HEK293 (cell line): Measurements from ENCODE around the gene PEX11G.

ENCODE experiments used
- CTCF ChIA-PET: fragments of 350-600 bp; formaldehyde crosslinking; extraction: SDS; loops from one replicate; lab custom pipeline; 2021; ENCODE audit warnings: antibody characterized with exemption; lab: Yijun Ruan, JAX
- POLR2A ChIA-PET: fragments of 300-600 bp; formaldehyde crosslinking; extraction: SDS; loops from one replicate; lab custom pipeline; 2020; ENCODE audit warnings: antibody characterized with exemption, inconsistent platforms; lab: Yijun Ruan, JAX
- H3K27ac ChIP-seq: fragments of 200-500 bp; sonication (Bioruptor generic); 2 replicates; pipeline ENCODE4 v1.5.1; 2014; ENCODE audit warnings: low read depth, low read length, control low read depth, inconsistent platforms; ENCODE audit errors: extremely low read depth
- H3K36me3 ChIP-seq, 2 experiments: fragments of 200-500 bp in 1 of 2; sonication (Bioruptor generic) in 1 of 2; 1 replicate in 1 of 2; 2 replicates in 1 of 2; pipeline ENCODE4 v1.5.1; 2014 to 2017; ENCODE audit warnings: inconsistent platforms in 2 of 2, low read length in 2 of 2; ENCODE audit not compliant: control insufficient read depth in 2 of 2, insufficient read depth in 1 of 2
- H3K4me1 ChIP-seq: fragments of 200-500 bp; sonication (Bioruptor generic); 2 replicates; pipeline ENCODE4 v1.5.1; 2014; ENCODE audit warnings: mild to moderate bottlenecking, low read length, inconsistent platforms; ENCODE audit not compliant: control insufficient read depth, insufficient read depth
- H3K4me3 ChIP-seq: 2 replicates; pipeline ENCODE4 v1.5.1; 2011; ENCODE audit warnings: low read depth, mild to moderate bottlenecking, control low read depth, low read length, moderate library complexity
- H3K9me3 ChIP-seq: fragments of 200-500 bp; sonication (Bioruptor generic); 2 replicates; pipeline ENCODE4 v1.5.1; 2014; ENCODE audit warnings: low read depth, low read length, inconsistent platforms; ENCODE audit not compliant: control insufficient read depth, insufficient read depth
- HOXD13 ChIP-seq: sonication (generic); formaldehyde crosslinking; IDR thresholded peaks from 2 replicates; pipeline ENCODE4 v1.8.0; 2022; ENCODE audit warnings: missing genetic modification reagents, borderline replicate concordance
- KLF10 ChIP-seq: fragments of 450-650 bp; IDR thresholded peaks from 2 replicates; pipeline ENCODE4 v1.5.1; 2018; ENCODE audit warnings: missing biosample characterization, mild to moderate bottlenecking, missing genetic modification characterization
- KLF8 ChIP-seq: fragments of 450-650 bp; formaldehyde crosslinking; IDR thresholded peaks from 2 replicates; pipeline ENCODE4 v1.5.1; 2016; ENCODE audit warnings: missing biosample characterization, missing genetic modification characterization
- KLF9 ChIP-seq: fragments of 450-650 bp; formaldehyde crosslinking; IDR thresholded peaks from 2 replicates; pipeline ENCODE4 v1.5.1; 2016; ENCODE audit warnings: missing biosample characterization, missing genetic modification characterization, low read depth
- OSR2 ChIP-seq: fragments of 450-650 bp; formaldehyde crosslinking; IDR thresholded peaks from 2 replicates; pipeline ENCODE4 v1.5.1; 2016; ENCODE audit warnings: missing biosample characterization, missing genetic modification characterization
- SCRT1 ChIP-seq: fragments of 450-650 bp; formaldehyde crosslinking; IDR thresholded peaks from 2 replicates; pipeline ENCODE4 v1.5.1; 2016; ENCODE audit warnings: missing biosample characterization, missing genetic modification characterization, borderline replicate concordance
- SETDB1 ChIP-seq: IDR thresholded peaks from one replicate; pipeline ENCODE4 v1.6.1; 2017; ENCODE audit warnings: mild to moderate bottlenecking, low read length, moderate library complexity, mixed read lengths; ENCODE audit not compliant: insufficient read length
- ZFP41 ChIP-seq: fragments of 450-650 bp; formaldehyde crosslinking; IDR thresholded peaks from 2 replicates; pipeline ENCODE4 v1.5.1; 2016; ENCODE audit warnings: missing biosample characterization, missing genetic modification characterization, borderline replicate concordance
- ZNF155 ChIP-seq: fragments of 450-650 bp; formaldehyde crosslinking; IDR thresholded peaks from 2 replicates; pipeline ENCODE4 v1.5.1; 2016; ENCODE audit warnings: missing biosample characterization, missing genetic modification characterization
- ZNF311 ChIP-seq: fragments of 450-650 bp; formaldehyde crosslinking; IDR thresholded peaks from 2 replicates; pipeline ENCODE4 v1.5.1; 2017; ENCODE audit warnings: missing biosample characterization, missing genetic modification characterization, borderline replicate concordance
- ZNF335 ChIP-seq: fragments of 450-650 bp; formaldehyde crosslinking; conservative IDR thresholded peaks from 2 replicates; pipeline ENCODE4 v1.5.1; 2016; ENCODE audit warnings: missing biosample characterization, missing genetic modification characterization
- ZNF585B ChIP-seq: fragments of 450-650 bp; formaldehyde crosslinking; IDR thresholded peaks from 2 replicates; pipeline ENCODE4 v1.5.1; 2016; ENCODE audit warnings: missing biosample characterization, missing genetic modification characterization
- ZNF623 ChIP-seq: fragments of 450-650 bp; formaldehyde crosslinking; IDR thresholded peaks from 2 replicates; pipeline ENCODE4 v1.5.1; 2016; ENCODE audit warnings: missing biosample characterization, missing genetic modification characterization
- ZNF843 ChIP-seq: fragments of 450-650 bp; formaldehyde crosslinking; IDR thresholded peaks from 2 replicates; pipeline ENCODE4 v1.5.1; 2016; ENCODE audit warnings: missing biosample characterization, missing genetic modification characterization
- TF ChIP-seq, protein P1 (sequence below): fragments of 450-650 bp; formaldehyde crosslinking; IDR thresholded peaks from 2 replicates; pipeline ENCODE4 v1.5.1; 2016; ENCODE audit warnings: missing biosample characterization, missing genetic modification characterization
- TF ChIP-seq, protein P2 (sequence below): sonication (generic); formaldehyde crosslinking; IDR thresholded peaks from 2 replicates; pipeline ENCODE4 v1.8.1; 2022; ENCODE audit warnings: mild to moderate bottlenecking, moderate library complexity, missing genetic modification reagents
- TF ChIP-seq, protein P3 (sequence below): fragments of 450-650 bp; formaldehyde crosslinking; IDR thresholded peaks from 2 replicates; pipeline ENCODE4 v1.5.1; 2016; ENCODE audit warnings: missing biosample characterization, missing genetic modification characterization, borderline replicate concordance
- TF ChIP-seq, protein P4 (sequence below): fragments of 450-650 bp; formaldehyde crosslinking; IDR thresholded peaks from 2 replicates; pipeline ENCODE4 v1.5.1; 2016; ENCODE audit warnings: missing biosample characterization, missing genetic modification characterization

The PEX11G gene

DNA sequence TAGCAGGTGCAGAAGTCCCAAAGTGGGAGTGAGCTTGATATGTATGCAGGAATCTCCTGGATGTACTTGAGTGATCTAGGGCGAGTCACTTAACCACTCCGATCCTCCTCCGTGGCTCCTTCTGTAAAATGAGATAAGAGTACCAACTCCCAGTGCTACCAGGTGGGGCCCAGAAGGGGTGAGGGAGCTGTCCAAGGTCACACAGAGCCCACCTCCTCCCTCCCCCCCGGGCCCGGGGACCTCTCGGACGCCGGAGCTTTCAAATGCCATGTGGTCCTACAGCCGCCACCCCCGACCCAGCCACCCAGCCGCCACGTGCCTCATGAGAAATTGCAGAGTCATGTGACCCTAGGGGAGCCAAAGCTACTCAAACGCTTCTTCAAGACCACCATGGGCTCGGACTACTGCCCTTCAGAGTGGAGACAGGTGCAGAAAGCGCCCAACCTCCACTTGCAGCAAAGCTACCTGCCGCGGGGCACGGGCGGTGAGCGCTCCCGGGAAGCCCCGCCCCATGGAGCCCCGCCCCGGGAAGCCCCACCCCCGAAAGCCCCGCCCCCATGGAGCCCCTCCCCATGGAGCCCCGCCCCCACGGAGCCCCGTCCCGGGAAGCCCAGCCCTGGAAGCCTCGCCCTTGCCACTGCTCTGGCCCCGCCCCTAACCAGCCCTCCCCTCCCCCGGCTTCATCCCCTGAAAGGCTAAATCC is 17.0 kb upstream of the PEX11G start (continued):
- TF ChIP-seq, protein P1, sequence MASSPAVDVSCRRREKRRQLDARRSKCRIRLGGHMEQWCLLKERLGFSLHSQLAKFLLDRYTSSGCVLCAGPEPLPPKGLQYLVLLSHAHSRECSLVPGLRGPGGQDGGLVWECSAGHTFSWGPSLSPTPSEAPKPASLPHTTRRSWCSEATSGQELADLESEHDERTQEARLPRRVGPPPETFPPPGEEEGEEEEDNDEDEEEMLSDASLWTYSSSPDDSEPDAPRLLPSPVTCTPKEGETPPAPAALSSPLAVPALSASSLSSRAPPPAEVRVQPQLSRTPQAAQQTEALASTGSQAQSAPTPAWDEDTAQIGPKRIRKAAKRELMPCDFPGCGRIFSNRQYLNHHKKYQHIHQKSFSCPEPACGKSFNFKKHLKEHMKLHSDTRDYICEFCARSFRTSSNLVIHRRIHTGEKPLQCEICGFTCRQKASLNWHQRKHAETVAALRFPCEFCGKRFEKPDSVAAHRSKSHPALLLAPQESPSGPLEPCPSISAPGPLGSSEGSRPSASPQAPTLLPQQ (tag by site-specific recombination) = peak; percentile 81
- TF ChIP-seq ZNF335 (tag by site-specific recombination) (peak; percentile 86), KLF9 (tag by site-specific recombination) (peak; percentile 44; the same call in 1 of the 2 replicates), OSR2 (tag by site-specific recombination) (peak; percentile 35; the same call in 1 of the 2 replicates), ZNF623 (no peak), ZNF843 (no peak), SCRT1 (tag by site-specific recombination) (no peak)

DNA sequence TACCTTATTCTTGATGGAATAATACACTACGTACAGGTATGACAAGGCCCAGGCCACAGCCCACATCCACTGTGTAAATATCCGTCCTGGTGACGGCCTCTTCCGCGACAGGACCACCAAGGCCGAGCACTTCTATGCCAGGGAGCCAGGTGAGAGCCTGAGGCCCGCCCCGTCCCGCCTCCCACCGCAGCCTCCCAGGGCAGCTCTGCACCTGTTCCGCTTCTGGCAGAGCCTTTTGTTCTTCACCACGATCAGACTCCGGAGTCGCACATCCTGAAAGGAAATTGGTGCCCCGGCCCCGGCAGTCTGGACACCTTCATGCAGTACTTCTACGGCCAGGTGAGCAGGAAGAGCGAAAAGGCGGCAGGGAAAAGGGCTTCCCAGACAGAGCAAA is 16.4 kb upstream of the PEX11G start:
- no peak overlapping the region for H3K4me3 ChIP-seq
- H3K4me1 ChIP-seq = peaks cover 4% of the 10 kb centered on the region; the same call in 1 of the 2 replicates
- H3K36me3 ChIP-seq = no peaks in the 10 kb centered on the region
- CTCF ChIA-PET = interaction anchor here (0.7 to 2.4 kb wide), 2 partner anchors 8 to 173 kb away, joined by 3 to 14 read pairs; a partner anchor contains a TSS
- TF ChIP-seq ZNF311 (tag by site-specific recombination) (no peak), ZNF585B (tag by site-specific recombination) (no peak), SETDB1 (no peak), ZFP41 (tag by site-specific recombination) (no peak)
- TF ChIP-seq, protein P2, sequence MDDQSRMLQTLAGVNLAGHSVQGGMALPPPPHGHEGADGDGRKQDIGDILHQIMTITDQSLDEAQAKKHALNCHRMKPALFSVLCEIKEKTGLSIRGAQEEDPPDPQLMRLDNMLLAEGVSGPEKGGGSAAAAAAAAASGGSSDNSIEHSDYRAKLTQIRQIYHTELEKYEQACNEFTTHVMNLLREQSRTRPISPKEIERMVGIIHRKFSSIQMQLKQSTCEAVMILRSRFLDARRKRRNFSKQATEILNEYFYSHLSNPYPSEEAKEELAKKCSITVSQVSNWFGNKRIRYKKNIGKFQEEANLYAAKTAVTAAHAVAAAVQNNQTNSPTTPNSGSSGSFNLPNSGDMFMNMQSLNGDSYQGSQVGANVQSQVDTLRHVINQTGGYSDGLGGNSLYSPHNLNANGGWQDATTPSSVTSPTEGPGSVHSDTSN (CRISPR knock-in tag) = no peak
- POLR2A ChIA-PET = interaction anchor here (1.1 to 2.4 kb wide), 4 partner anchors 18 to 436 kb away, joined by 3 to 12 read pairs (median 4); partner anchors contain the start of genes MCOLN1 and ZNF557
- no peaks in the 10 kb centered on the region for H3K9me3 ChIP-seq
- H3K27ac ChIP-seq = no peak overlapping the region

DNA sequence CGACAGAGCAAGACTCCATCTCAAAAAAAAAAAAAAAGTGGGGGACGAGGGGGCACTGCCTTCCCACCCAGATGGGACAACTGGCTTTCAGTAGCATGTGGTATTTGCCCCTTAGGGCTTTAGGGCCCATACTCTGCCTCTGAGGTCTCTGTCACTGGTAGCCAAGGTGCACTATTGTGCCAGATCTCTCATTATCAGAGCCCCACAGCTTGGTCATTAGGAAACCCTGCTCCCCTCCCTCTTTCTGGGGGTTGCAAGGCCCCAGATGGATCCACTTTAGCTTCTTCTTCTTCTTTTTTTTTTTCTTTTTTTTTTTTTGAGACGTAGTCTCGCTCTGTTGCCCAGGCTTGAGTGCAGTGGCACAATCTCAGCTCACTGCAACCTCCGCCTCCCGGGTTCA is 15.8 kb upstream of the PEX11G start:
- no peaks in the 10 kb centered on the region for H3K9me3 ChIP-seq
- CTCF ChIA-PET = no interaction called here
- H3K4me1 ChIP-seq = peaks cover 4% of the 10 kb centered on the region; the same call in 1 of the 2 replicates
- no peaks in the 10 kb centered on the region for H3K36me3 ChIP-seq
- POLR2A ChIA-PET = no interaction called here
- no peak overlapping the region for H3K27ac ChIP-seq
- no peak for TF ChIP-seq KLF8 (tag by site-specific recombination)
- TF ChIP-seq, protein P3, sequence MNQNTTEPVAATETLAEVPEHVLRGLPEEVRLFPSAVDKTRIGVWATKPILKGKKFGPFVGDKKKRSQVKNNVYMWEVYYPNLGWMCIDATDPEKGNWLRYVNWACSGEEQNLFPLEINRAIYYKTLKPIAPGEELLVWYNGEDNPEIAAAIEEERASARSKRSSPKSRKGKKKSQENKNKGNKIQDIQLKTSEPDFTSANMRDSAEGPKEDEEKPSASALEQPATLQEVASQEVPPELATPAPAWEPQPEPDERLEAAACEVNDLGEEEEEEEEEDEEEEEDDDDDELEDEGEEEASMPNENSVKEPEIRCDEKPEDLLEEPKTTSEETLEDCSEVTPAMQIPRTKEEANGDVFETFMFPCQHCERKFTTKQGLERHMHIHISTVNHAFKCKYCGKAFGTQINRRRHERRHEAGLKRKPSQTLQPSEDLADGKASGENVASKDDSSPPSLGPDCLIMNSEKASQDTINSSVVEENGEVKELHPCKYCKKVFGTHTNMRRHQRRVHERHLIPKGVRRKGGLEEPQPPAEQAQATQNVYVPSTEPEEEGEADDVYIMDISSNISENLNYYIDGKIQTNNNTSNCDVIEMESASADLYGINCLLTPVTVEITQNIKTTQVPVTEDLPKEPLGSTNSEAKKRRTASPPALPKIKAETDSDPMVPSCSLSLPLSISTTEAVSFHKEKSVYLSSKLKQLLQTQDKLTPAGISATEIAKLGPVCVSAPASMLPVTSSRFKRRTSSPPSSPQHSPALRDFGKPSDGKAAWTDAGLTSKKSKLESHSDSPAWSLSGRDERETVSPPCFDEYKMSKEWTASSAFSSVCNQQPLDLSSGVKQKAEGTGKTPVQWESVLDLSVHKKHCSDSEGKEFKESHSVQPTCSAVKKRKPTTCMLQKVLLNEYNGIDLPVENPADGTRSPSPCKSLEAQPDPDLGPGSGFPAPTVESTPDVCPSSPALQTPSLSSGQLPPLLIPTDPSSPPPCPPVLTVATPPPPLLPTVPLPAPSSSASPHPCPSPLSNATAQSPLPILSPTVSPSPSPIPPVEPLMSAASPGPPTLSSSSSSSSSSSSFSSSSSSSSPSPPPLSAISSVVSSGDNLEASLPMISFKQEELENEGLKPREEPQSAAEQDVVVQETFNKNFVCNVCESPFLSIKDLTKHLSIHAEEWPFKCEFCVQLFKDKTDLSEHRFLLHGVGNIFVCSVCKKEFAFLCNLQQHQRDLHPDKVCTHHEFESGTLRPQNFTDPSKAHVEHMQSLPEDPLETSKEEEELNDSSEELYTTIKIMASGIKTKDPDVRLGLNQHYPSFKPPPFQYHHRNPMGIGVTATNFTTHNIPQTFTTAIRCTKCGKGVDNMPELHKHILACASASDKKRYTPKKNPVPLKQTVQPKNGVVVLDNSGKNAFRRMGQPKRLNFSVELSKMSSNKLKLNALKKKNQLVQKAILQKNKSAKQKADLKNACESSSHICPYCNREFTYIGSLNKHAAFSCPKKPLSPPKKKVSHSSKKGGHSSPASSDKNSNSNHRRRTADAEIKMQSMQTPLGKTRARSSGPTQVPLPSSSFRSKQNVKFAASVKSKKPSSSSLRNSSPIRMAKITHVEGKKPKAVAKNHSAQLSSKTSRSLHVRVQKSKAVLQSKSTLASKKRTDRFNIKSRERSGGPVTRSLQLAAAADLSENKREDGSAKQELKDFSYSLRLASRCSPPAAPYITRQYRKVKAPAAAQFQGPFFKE (tag by site-specific recombination) = no peak
- TF ChIP-seq ZNF155 = no peak
- TF ChIP-seq HOXD13 (CRISPR knock-in tag) = no peak
- TF ChIP-seq, protein P2 (CRISPR knock-in tag) = no peak
- TF ChIP-seq, protein P4, sequence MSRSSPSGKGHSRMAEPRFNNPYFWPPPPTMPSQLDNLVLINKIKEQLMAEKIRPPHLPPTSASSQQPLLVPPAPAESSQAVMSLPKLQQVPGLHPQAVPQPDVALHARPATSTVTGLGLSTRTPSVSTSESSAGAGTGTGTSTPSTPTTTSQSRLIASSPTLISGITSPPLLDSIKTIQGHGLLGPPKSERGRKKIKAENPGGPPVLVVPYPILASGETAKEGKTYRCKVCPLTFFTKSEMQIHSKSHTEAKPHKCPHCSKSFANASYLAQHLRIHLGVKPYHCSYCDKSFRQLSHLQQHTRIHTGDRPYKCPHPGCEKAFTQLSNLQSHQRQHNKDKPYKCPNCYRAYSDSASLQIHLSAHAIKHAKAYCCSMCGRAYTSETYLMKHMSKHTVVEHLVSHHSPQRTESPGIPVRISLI (tag by site-specific recombination) = no peak
- TF ChIP-seq KLF10 (tag by site-specific recombination) = no peak
- TF ChIP-seq, all 188 proteins: peak for 0
- no peak overlapping the region for H3K4me3 ChIP-seq
